Osteoblast (primary cell): ENCODE measurements around the gene AP1M2. TPM values are rescaled to one million over a fixed set of nuclear protein-coding genes. Genes with fewer than 3 reads are reported as not detected.

Experiments
- DNase-seq: peaks from one replicate; pipeline ENCODE4 v3.0.0; 2011; ENCODE audit warnings: low spot score, mixed read lengths; ENCODE audit not compliant: insufficient read length; ENCODE audit errors: missing footprints
- H2AFZ ChIP-seq: 2 replicates; pipeline ENCODE4 v1.6.0; 2011; ENCODE audit warnings: mild to moderate bottlenecking, low read length
- H3K27ac ChIP-seq: 2 replicates; pipeline ENCODE4 v1.5.1; 2011; ENCODE audit warnings: mild to moderate bottlenecking, low read depth, low read length, moderate library complexity
- H3K27me3 ChIP-seq: 2 replicates; pipeline ENCODE4 v1.6.0; 2012; ENCODE audit warnings: mild to moderate bottlenecking, control low read depth, inconsistent platforms, low read length, moderate library complexity; ENCODE audit not compliant: insufficient read depth
- H3K36me3 ChIP-seq: 2 replicates; pipeline ENCODE4 v1.5.1; 2011; ENCODE audit warnings: mild to moderate bottlenecking, low read length, control low read depth, moderate library complexity; ENCODE audit not compliant: insufficient read depth
- H3K4me1 ChIP-seq: 2 replicates; pipeline ENCODE4 v1.5.1; 2011; ENCODE audit warnings: mild to moderate bottlenecking, low read length, control low read depth, moderate library complexity; ENCODE audit not compliant: insufficient read depth
- H3K4me2 ChIP-seq: 2 replicates; pipeline ENCODE4 v1.6.0; 2011; ENCODE audit warnings: mild to moderate bottlenecking, low read length; ENCODE audit not compliant: insufficient read depth
- H3K4me3 ChIP-seq: fragments of 200-600 bp; sonication (generic); 3 replicates; pipeline ENCODE4 v1.5.1; 2012; ENCODE audit warnings: mild to moderate bottlenecking, low read length, inconsistent platforms; ENCODE audit not compliant: insufficient read depth
- H3K79me2 ChIP-seq: 2 replicates; pipeline ENCODE4 v1.6.0; 2012; ENCODE audit warnings: mild to moderate bottlenecking, low read length, control low read depth, inconsistent platforms; ENCODE audit not compliant: insufficient read depth
- H3K9me3 ChIP-seq: 2 replicates; pipeline ENCODE4 v1.5.1; 2011; ENCODE audit warnings: low read depth, low read length, control low read depth
- H4K20me1 ChIP-seq: 2 replicates; pipeline ENCODE4 v1.6.0; 2012; ENCODE audit warnings: mild to moderate bottlenecking, low read length, control low read depth; ENCODE audit not compliant: insufficient read depth
- total RNA-seq: library from RNA; depleted of rRNA; stranded (reverse); fragments of >200 nt; gene quantifications from 2 replicates; pipeline ENCODE4 v1.2.3, GENCODE V29; 2012
- TF ChIP-seq, protein P1 (sequence below): IDR thresholded peaks from 2 replicates; pipeline ENCODE4 v1.5.1; 2011; ENCODE audit warnings: mild to moderate bottlenecking, low read depth, low read length, moderate library complexity; ENCODE audit errors: extremely low read depth

The AP1M2 gene
- total RNA-seq, 1 donor: 0.72 TPM

DNA sequence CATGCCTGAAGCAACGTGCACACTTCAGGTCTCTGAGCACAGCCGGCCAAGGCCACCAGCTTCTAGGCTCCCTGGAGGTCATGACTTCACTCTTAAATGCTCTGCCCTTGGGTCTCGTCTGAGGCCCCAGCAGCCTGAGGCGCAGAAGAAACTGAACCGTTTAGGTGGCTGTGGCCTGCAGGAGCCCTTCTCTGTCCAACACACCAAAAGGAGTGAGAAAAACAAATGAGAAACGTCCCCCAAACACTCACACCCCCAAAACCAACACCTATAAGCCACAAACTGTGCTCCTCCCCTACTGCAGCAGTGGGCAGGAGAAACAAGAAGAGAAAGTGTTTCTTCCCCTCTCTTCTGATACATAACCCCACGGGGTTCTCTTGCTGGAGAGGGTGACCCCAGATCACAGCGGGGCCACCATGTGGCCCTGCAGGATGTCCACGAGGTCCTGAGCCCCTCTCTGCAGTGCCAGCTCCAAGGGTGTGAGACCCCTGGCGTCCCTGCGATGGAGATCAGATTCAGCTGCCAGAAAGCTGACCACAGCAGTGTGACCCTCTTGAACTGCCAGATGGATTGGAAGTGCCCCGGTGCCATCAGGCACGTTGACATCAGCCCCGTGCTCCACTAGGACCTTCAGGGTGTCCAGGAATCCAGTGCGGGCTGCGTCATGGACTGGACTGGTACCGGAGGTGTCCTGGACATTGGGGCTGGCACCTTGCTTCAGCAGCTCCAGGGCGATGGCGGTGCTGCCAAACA, 20.3 kb downstream of the AP1M2 start:
- Histone ChIP-seq H3K9me3 (no peaks in the 10 kb centered on the region), H3K4me3 (peak overlapping the region; percentile 93)

DNA sequence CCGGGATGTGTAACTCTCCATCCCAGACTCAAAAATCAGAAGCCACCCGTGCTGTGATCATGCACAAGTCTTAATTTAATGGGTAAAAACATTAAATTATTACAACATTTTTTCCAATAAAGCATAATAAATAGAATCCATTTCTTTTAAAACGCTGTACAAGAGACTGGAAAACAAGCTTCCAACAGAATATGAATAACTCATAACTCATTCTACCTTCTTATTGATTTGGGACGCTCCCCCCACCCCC, 20.8 kb downstream of the AP1M2 start:
- peak overlapping the region; percentile 65 for H3K27ac ChIP-seq
- no peaks in the 10 kb centered on the region for H3K9me3 ChIP-seq
- TF ChIP-seq, protein P1, sequence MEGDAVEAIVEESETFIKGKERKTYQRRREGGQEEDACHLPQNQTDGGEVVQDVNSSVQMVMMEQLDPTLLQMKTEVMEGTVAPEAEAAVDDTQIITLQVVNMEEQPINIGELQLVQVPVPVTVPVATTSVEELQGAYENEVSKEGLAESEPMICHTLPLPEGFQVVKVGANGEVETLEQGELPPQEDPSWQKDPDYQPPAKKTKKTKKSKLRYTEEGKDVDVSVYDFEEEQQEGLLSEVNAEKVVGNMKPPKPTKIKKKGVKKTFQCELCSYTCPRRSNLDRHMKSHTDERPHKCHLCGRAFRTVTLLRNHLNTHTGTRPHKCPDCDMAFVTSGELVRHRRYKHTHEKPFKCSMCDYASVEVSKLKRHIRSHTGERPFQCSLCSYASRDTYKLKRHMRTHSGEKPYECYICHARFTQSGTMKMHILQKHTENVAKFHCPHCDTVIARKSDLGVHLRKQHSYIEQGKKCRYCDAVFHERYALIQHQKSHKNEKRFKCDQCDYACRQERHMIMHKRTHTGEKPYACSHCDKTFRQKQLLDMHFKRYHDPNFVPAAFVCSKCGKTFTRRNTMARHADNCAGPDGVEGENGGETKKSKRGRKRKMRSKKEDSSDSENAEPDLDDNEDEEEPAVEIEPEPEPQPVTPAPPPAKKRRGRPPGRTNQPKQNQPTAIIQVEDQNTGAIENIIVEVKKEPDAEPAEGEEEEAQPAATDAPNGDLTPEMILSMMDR: no peak
- DNase-seq: no peak
- H4K20me1 ChIP-seq: no peaks in the 10 kb centered on the region
- peaks cover 33% of the 10 kb centered on the region for H3K4me1 ChIP-seq
- H2AFZ ChIP-seq: peak overlapping the region; percentile 86
- H3K36me3 ChIP-seq: peaks cover 9% of the 10 kb centered on the region
- peak overlapping the region; percentile 93 for H3K4me3 ChIP-seq
- H3K79me2 ChIP-seq: peaks cover 28% of the 10 kb centered on the region
- H3K27me3 ChIP-seq: no peaks in the 10 kb centered on the region
- peak overlapping the region; percentile 81 for H3K4me2 ChIP-seq

More for the DNA sequence above, 20.3 kb downstream of the AP1M2 start:
- Histone ChIP-seq H4K20me1 (no peaks in the 10 kb centered on the region), H3K27ac (peak overlapping the region; percentile 65), H3K36me3 (peaks cover 9% of the 10 kb centered on the region), H3K4me2 (peak overlapping the region; percentile 81), H2AFZ (peak overlapping the region; percentile 86), H3K4me1 (peaks cover 33% of the 10 kb centered on the region), H3K79me2 (peaks cover 28% of the 10 kb centered on the region), H3K27me3 (no peaks in the 10 kb centered on the region)
- DNase-seq: no peak
- TF ChIP-seq, protein P1: no peak

DNA sequence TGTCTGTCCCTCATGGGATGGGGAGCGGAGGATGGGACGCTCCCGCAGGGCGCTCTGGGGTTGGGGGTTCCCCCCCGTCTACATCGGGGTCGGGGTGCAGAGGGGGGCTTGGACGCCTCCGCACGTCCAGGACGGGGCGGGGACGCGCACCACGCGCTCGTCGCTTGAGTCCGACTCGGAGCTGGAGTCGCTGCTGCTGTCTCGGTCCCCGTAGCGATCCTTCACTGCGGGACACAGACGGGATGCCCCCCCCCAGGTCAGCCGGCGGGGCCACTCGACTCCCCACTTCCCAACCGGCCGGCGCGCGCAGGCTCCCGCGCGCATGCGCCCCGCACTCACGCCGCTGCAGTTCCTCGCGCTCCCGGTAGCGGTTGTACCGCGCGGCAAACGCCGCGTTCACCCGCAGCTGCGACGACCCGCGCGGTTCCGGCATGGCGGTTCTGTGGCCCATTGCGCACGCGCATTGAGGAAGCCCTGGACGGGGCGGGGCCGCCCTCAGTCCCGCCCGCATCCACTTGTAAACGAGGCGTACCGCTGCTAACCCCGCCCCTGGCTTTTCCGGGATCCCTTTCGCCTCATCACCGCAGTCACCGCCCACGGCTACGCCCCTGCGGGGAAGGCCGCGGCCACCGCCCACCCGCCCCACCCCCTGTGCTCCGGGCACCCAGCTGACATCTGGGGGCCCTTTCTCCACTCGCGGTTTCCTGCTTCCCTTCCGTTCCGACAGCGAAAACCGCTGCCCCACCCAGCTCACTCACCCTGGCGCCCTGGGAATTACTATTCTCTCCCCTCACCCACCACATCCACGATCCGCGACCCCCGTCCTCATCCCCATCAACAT, 21.3 kb downstream of the AP1M2 start, which contains the start of gene KRI1:
KRI1 (minus strand) TSS at position 444 of the 841 bp plus-strand sequence; CDS start at position 433, 11 bp downstream.
- Histone ChIP-seq H3K4me1 (peaks cover 33% of the 10 kb centered on the region), H3K36me3 (peaks cover 14% of the 10 kb centered on the region), H2AFZ (peak within 1 kb of the TSS; percentile 86), H3K27me3 (no peaks in the 10 kb centered on the region), H3K4me2 (peak within 1 kb of the TSS; percentile 81), H4K20me1 (no peaks in the 10 kb centered on the region), H3K27ac (peak within 1 kb of the TSS; percentile 66), H3K4me3 (peak within 1 kb of the TSS; percentile 93), H3K79me2 (peaks cover 28% of the 10 kb centered on the region), H3K9me3 (no peaks in the 10 kb centered on the region)
- DNase-seq: peak; percentile 100
- TF ChIP-seq, protein P1: peak; percentile 15

DNA sequence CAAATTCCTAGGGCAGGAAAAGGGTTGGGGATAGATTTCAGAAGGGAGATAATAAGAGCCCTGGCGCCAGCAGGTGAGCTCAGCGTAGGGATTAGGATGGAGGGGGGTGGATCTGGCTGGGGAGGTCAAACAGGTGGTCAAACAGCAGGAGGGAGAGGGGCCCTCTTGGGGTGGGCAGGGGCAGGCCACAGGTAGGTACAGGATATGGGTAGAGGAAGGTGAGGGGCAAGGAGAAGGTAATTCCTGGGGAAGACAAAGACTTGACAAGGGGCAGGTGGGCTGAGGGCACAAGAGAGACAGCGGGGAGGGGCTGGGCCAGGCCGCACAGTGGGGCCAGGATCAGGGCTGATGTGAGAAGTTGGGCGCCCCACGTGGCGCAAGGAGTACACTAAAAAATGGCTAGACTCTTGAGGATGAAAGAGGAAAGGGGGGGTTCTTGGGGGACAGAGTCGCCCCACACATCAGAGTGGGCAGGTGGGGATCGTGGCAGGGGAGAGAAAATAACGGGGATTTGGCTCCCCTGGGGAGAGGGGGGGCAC, 22.0 kb downstream of the AP1M2 start:
- Histone ChIP-seq H4K20me1 (no peaks in the 10 kb centered on the region), H3K4me2 (peak overlapping the region; percentile 81), H3K27ac (peak overlapping the region; percentile 66), H3K27me3 (no peaks in the 10 kb centered on the region), H3K4me1 (peaks cover 33% of the 10 kb centered on the region), H3K4me3 (peak overlapping the region; percentile 93), H3K9me3 (no peaks in the 10 kb centered on the region), H3K79me2 (peaks cover 28% of the 10 kb centered on the region), H3K36me3 (peaks cover 18% of the 10 kb centered on the region), H2AFZ (peak overlapping the region; percentile 75)
- peak; percentile 98 for DNase-seq
- TF ChIP-seq, protein P1: peak; percentile 38
